Measurements from ENCODE around the gene C1orf87.

Gene C1orf87

DNA sequence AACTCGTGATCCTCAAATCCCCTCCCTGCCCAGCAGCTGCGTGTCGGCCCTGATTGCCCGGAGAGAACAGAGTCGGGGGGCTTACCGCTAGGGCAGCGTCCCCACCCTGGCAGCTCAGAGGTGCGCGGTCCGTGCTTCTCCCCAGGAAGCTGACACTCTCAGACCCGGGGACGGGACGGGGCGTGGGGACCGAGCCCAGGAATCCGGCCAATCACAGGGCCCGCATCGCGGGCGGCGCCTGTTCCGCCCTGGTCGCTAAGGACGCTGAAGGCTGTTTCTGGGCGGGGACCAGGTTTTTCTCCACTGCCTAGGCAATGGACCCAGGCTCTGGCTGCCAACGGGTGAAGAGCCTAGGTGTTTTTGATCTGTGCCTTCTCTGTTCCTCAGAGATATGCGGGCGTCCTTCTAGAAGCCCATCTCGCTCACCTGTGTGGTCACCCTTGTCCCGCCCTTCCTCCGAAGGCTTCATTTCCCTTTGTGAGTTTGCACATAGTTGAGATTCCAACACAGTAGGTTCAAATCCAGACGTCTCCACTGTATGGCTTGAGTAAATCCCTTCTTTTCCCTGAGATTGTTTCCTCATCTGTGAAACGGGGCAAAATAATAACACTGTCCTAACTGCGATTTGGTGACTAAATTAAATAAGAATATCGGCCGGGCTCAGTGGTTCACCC, at the start of gene C1orf87:
TSS of gene C1orf87 (minus strand) at position 166 of the 674 bp plus-strand sequence. CDS start 1,127 bp downstream, outside the sequence.
- DNase-seq (ENCODE audit: low read depth), result no peak
- TF ChIP-seq, protein P1, sequence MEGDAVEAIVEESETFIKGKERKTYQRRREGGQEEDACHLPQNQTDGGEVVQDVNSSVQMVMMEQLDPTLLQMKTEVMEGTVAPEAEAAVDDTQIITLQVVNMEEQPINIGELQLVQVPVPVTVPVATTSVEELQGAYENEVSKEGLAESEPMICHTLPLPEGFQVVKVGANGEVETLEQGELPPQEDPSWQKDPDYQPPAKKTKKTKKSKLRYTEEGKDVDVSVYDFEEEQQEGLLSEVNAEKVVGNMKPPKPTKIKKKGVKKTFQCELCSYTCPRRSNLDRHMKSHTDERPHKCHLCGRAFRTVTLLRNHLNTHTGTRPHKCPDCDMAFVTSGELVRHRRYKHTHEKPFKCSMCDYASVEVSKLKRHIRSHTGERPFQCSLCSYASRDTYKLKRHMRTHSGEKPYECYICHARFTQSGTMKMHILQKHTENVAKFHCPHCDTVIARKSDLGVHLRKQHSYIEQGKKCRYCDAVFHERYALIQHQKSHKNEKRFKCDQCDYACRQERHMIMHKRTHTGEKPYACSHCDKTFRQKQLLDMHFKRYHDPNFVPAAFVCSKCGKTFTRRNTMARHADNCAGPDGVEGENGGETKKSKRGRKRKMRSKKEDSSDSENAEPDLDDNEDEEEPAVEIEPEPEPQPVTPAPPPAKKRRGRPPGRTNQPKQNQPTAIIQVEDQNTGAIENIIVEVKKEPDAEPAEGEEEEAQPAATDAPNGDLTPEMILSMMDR (IDR thresholded peaks at IDR 0.05; ENCODE audit: insufficient read depth, low read depth, low read length, missing control alignments), result no peak
- H3K4me3 ChIP-seq (ENCODE audit: low read depth, low read length), result no peak within 1 kb of the TSS

DNA sequence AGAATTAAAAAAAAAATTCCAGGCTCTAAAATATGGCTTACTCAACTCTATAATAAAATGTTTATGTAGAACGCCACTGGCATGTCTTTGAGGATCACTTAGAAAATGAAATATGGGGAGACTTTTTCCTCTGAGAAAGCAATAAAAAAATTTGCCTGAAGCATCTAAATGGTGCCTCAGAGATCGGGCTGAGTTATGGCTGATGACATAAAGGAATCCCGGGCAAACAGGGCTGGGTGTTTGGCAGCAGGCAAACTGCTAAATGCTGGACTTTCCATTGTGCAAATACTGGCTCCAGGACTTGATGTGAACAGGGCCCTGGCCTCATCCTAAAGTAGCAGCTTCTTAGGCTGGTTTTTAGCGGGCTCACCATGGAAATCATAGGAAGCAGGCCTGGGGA, 44.5 kb upstream of the C1orf87 start:
- H3K4me3 ChIP-seq (ENCODE audit: low read depth, low read length), result no peak overlapping the region
- TF ChIP-seq, protein P1 (IDR thresholded peaks at IDR 0.05; ENCODE audit: insufficient read depth, low read depth, low read length, missing control alignments), result no peak
- no peak for DNase-seq (ENCODE audit: low read depth)

DNA sequence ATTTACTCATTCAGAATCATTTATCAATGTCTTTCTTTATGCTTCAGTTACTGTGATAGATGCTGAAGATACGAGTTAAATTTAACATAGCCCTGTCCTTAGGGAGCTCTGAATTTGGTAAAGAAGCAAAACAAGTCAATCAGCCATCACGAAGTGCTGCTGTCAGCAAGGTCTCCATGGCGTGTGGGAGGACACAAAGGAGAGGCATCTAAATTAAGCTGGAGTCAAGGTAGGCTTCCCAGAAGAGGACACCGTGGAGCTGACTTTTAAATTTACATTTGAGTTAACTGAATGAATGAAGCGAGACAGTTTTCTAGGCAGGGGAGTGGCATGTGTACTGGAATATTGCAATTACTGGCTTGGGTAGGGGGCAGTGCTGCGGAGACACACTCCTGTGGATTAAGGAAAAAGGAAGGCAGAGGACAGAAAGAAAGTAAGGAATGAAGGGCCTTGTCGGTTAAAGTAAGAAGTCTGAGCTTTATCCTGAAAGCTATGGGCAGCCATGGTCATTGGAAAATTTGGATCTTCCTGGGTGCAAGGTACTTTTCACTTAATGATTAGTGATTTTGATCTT, 41.3 kb upstream of the C1orf87 start:
- TF ChIP-seq, protein P1 (IDR thresholded peaks at IDR 0.05; ENCODE audit: insufficient read depth, low read depth, low read length, missing control alignments), result no peak
- no peak for DNase-seq (ENCODE audit: low read depth)
- no peak overlapping the region for H3K4me3 ChIP-seq (ENCODE audit: low read depth, low read length)

GRCh38 chr1:60113596-60113995, 40.0 kb upstream of the C1orf87 start:
- DNase-seq (ENCODE audit: low read depth), result no peak
- TF ChIP-seq, protein P1 (IDR thresholded peaks at IDR 0.05; ENCODE audit: insufficient read depth, low read depth, low read length, missing control alignments), result no peak
- H3K4me3 ChIP-seq (ENCODE audit: low read depth, low read length), result no peak overlapping the region

GRCh38 chr1:60113028-60113427, 39.5 kb upstream of the C1orf87 start:
- TF ChIP-seq, protein P1 (IDR thresholded peaks at IDR 0.05; ENCODE audit: insufficient read depth, low read depth, low read length, missing control alignments), result no peak
- no peak for DNase-seq (ENCODE audit: low read depth)
- H3K4me3 ChIP-seq (ENCODE audit: low read depth, low read length), result no peak overlapping the region

GRCh38 chr1:60111716-60112115, 38.1 kb upstream of the C1orf87 start:
- H3K4me3 ChIP-seq (ENCODE audit: low read depth, low read length), result no peak overlapping the region
- TF ChIP-seq, protein P1 (IDR thresholded peaks at IDR 0.05; ENCODE audit: insufficient read depth, low read depth, low read length, missing control alignments), result no peak
- DNase-seq (ENCODE audit: low read depth), result no peak
